ENCODE results near the gene SAMD4B.

Gene SAMD4B

GRCh38 chr19:39410017-39410830, 68.0 kb downstream of the SAMD4B start:
- peak; percentile 48 for DNase-seq (ENCODE audit: low read depth)

GRCh38 chr19:39410831-39411080, 68.5 kb downstream of the SAMD4B start:
- DNase-seq (ENCODE audit: low read depth) = no peak

- no peak for DNase-seq (ENCODE audit: low read depth)
Observed at GRCh38 chr19:39411081-39411831, 69.0 kb downstream of the SAMD4B start.

- DNase-seq (ENCODE audit: low read depth) = peak; percentile 80
Observed at GRCh38 chr19:39411832-39412099, 69.5 kb downstream of the SAMD4B start.

- peak; percentile 92 for DNase-seq (ENCODE audit: low read depth)
Observed at GRCh38 chr19:39412100-39412866, 70.1 kb downstream of the SAMD4B start, which contains the start of gene PLEKHG2. Gene PLEKHG2, plus strand, starts transcription at chr19:39412669. Its CDS starts 1,418 bp downstream, at chr19:39414087.

GRCh38 chr19:39412867-39413271, 70.6 kb downstream of the SAMD4B start:
- no peak for DNase-seq (ENCODE audit: low read depth)

GRCh38 chr19:39413272-39413910, 71.2 kb downstream of the SAMD4B start:
- DNase-seq (ENCODE audit: low read depth) = no peak

GRCh38 chr19:39413911-39414608, 71.8 kb downstream of the SAMD4B start:
- no peak for DNase-seq (ENCODE audit: low read depth)

GRCh38 chr19:39415111-39416046, 73.2 kb downstream of the SAMD4B start:
- DNase-seq (ENCODE audit: low read depth) = no peak

GRCh38 chr19:39416152-39417120, 74.2 kb downstream of the SAMD4B start:
- DNase-seq (ENCODE audit: low read depth) = no peak

- no peak for DNase-seq (ENCODE audit: low read depth)
Observed at GRCh38 chr19:39417463-39418181, 75.4 kb downstream of the SAMD4B start.

- no peak for DNase-seq (ENCODE audit: low read depth)
Observed at GRCh38 chr19:39419003-39419402, 76.8 kb downstream of the SAMD4B start.

GRCh38 chr19:39420769-39421168, 78.5 kb downstream of the SAMD4B start:
- DNase-seq (ENCODE audit: low read depth) = no peak

GRCh38 chr19:39422020-39422419, 79.8 kb downstream of the SAMD4B start:
- DNase-seq (ENCODE audit: low read depth) = no peak

- DNase-seq (ENCODE audit: low read depth) = no peak
Observed at GRCh38 chr19:39423258-39424086, 81.3 kb downstream of the SAMD4B start.

GRCh38 chr19:39424934-39425333, 82.7 kb downstream of the SAMD4B start:
- no peak for DNase-seq (ENCODE audit: low read depth)

GRCh38 chr19:39425744-39426143, 83.5 kb downstream of the SAMD4B start:
- no peak for DNase-seq (ENCODE audit: low read depth)

GRCh38 chr19:39426170-39426569, 83.9 kb downstream of the SAMD4B start:
- DNase-seq (ENCODE audit: low read depth) = no peak
